GM19239 (cell line): ENCODE results near the gene CCDC183.
A peak's percentile ranks its signal among the peaks of the same experiment; 100 is the strongest.

Source experiments
- DNase-seq: peaks from one replicate; pipeline ENCODE4 v3.0.0; 2011; ENCODE audit warnings: low spot score; ENCODE audit not compliant: insufficient read length
- FAIRE-seq: peaks from 2 replicates; lab custom pipeline; 2011; peaks lifted over from hg19 to GRCh38; lab: Jason Lieb, UNC

Gene CCDC183

DNA sequence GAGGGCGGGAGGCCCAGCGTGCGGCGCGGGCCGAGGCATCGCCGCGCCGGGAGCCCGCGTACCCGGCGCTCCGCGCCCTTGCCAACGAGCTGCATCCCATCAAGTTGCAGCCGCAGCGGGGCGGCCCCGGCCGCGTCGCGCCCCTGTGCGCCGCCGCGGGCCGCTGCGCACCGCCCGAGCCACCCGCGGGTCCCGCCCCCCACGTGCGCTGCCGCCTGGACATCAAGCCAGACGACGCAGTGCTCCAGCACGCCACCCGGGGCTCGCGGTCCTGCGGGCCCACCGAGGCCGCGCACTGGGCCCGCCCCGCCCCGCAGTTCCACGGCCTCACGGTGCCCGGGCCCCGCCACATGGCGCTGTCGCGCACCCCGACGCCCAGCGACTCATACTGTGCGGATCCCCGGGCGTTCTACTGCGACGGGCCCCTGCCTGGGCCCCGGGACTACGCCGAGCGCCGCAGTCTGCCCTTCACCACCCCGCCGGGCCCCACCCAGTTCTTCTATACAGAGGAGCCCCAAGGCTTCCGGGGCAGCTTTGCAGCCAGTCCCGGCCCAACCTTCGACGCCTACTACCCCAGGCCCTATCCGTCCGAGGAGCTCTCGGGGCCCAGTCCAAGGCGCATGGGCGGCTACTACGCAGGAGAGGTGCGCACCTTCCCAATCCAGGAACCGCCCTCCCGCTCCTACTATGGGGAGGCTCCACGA lies 48.8 kb downstream of the CCDC183 start:
- FAIRE-seq (no peak), DNase-seq (no peak)

DNA sequence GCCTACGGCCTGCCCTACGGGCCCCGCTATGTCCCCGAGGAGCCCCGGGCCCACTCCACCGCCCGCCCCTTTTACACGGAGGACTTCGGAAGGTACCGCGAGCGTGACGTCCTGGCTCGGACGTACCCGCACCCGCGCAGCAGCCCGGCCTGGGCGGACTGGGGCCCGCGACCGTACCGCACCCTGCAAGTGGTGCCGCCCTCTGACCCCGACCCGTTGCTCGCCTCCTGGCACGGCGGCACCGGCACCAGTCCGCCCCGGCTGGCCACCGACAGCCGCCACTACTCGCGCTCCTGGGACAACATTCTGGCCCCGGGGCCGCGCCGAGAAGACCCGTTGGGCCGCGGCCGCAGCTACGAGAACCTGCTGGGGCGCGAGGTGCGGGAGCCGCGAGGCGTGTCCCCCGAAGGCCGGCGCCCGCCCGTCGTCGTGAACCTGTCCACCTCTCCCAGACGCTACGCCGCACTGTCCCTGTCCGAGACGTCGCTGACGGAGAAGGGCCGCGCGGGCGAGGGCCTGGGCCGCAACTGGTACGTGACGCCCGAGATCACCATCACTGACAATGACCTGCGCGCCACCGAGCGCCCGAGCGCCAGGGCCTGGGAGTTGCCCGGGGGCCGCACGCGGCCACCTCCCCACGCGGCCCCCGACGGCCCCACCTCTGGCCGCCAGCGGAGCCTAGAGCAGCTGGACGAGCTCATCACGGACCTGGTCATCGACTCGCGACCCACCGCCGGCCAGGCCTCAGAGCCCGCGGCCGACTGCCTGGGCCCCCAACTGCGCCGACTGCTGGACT lies 49.5 kb downstream of the CCDC183 start:
- FAIRE-seq (no peak), DNase-seq (no peak)

DNA sequence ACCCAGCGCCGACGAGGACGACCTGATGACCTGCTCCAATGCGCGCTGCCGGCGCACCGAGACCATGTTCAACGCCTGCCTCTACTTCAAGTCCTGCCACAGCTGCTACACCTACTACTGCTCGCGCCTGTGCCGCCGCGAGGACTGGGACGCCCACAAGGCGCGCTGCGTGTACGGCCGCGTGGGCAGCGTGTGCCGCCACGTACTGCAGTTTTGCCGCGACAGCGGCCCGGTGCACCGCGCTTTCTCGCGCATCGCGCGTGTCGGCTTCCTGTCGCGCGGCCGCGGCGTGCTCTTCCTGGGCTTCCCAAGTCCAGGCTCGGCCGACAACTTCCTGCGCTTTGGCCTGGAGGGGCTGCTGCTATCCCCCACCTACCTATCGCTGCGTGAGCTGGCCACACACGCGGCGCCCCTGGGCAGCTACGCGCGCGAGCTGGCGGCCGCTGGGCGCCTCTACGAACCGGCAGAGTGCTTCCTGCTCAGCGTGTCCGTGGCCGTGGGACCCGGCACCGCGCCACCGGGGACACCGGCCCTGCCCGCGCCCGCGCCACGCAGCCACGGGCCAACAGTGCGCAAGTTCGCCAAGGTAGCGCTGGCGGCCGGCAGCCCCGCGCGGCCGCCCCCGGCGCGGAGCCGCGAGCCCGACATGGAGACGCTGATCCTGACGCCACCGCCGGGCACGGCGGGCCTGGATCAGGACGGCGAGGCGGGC lies 50.4 kb downstream of the CCDC183 start:
- no peak for DNase-seq
- no peak for FAIRE-seq

DNA sequence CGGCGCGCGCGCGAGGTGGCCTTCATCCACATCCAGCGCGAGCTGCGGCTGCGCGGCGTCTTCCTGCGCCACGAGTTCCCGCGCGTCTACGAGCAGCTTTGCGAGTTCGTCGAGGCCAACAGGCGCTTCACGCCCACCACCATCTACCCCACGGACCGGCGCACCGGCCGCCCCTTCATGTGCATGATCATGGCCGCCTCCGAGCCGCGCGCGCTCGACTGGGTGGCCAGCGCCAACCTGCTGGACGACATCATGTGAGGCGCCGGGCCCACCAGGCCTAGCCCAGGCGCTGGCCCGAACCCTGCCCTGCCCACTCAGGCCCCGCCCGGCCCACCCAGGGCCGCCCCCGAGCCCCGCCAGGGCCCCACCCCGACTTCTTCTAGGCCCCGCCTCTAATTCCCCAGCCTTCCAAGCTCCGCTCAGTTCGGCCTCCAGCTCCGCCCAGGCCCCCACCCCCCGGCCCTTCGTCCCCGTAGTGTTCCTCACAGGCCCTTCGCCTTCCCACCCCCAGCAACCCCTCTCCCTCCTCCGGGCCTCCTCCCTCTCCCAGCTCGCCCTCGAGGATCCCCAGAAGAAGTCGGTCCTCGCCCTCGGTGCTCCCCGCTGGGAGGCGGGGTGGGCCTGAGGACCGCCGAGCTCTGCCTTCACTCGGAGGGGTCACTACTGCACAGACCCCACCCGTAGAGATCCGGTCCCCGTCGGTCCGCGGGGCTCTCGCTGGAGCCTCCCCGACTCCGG lies 51.1 kb downstream of the CCDC183 start:
- DNase-seq (no peak), FAIRE-seq (no peak)

DNA sequence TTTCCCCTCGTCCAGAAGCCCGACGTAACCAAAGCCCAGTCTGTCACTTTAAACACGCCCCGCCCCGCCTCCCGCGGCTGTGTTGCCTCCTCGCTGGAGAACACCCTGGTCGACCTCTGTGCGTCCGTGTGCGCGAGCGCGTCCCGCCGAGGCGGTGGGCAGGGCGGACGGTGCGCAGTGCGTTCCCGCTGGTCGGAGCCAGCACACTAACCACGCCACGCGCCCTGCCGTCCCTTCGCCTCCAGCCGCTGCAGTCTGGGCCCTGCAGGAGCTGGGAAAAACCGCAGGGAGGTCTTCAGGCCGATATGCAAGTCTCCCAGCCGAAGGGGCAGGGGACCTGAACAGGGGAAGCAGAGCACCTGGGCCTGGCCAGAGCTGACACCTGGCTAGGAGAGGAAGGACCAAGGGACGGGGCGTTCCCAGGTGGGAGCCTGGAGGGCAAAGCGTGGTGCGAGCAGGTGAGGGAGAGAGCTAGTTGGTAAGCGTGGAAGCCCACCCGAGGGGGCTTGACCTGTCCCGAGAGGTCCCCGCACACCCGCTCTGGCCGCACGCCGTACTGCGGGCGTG lies 51.8 kb downstream of the CCDC183 start:
- DNase-seq: peak; percentile 91
- FAIRE-seq: peak; percentile 91

DNA sequence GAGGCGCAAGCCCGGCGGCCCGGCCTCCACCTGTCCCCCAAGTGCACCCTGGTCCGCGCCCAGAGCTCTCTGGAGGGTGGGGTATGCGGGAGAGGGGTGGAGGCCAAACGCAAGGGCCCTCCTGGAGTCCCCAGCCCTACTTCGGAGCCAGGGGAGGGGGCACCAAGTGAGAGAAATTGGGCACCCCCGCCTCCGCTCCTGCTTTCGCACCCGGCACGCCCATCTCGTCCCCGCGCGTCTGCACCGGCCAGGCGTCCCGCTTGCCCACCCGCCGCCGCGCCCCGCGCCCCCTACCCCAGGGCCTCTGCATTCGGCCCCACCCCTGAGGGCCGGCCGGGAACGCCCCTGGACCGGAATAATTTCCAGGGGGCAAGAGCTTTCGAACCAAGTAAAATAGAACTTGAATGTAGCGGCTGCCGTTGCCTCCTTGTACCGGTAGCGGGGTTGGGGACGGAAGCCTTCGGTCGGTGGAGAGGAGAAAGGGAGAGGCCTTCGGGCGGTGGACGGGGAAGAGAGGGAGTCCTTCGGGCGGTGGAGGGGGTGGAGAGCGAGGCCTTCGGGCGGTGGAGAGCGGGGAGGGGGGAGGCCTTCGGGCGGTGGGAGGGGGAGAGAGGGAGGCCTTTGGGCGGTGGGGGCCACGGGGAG lies 52.4 kb downstream of the CCDC183 start:
- FAIRE-seq: no peak

DNA sequence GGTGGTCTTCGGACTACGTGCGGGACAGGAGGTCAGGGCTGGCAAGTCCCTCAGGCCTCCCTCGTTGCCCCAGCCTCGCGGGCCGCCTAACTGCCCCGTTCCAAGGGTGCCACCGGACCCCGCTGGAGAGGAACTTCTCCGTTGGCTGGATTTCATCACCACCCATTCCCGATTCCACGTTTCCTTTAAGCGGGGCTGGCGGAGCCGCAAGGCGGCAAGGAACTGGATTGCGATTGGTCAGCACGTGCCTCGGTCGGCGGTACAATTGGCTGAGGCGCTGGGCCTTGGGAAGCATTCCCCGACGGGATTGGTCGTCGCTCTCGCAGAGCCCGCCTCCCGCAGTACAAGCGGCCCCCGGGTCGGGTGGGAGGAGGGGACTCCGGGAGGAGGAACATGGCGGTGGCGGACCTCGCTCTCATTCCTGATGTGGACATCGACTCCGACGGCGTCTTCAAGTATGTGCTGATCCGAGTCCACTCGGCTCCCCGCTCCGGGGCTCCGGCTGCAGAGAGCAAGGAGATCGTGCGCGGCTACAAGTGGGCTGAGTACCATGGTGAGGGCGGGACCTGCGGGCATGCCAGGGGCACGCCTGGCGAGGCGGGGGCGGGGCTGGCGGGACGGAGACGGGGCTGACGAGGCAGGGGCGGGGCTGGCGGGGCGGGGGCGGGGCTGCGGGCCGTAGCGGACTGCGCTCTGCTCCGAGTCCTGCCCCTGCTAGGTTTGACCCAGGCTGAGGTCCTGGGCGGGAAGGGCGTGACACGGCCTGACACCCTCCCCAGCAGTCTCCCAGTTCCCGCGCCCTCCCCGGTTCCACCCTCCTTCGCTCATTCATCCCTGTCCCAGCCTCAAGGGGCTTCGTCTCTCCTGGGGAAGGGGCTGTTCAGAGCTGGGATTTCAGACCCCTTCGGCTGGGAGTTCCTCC lies 53.2 kb downstream of the CCDC183 start, which contains the start of gene PHPT1:
TSS of gene PHPT1 (plus strand) at position 372 of the 922 bp plus-strand sequence. CDS start at position 394, 22 bp downstream.
- peak; percentile 99 for DNase-seq
- peak; percentile 100 for FAIRE-seq

More for the DNA sequence above, 52.4 kb downstream of the CCDC183 start:
- peak; percentile 57 for DNase-seq

DNA sequence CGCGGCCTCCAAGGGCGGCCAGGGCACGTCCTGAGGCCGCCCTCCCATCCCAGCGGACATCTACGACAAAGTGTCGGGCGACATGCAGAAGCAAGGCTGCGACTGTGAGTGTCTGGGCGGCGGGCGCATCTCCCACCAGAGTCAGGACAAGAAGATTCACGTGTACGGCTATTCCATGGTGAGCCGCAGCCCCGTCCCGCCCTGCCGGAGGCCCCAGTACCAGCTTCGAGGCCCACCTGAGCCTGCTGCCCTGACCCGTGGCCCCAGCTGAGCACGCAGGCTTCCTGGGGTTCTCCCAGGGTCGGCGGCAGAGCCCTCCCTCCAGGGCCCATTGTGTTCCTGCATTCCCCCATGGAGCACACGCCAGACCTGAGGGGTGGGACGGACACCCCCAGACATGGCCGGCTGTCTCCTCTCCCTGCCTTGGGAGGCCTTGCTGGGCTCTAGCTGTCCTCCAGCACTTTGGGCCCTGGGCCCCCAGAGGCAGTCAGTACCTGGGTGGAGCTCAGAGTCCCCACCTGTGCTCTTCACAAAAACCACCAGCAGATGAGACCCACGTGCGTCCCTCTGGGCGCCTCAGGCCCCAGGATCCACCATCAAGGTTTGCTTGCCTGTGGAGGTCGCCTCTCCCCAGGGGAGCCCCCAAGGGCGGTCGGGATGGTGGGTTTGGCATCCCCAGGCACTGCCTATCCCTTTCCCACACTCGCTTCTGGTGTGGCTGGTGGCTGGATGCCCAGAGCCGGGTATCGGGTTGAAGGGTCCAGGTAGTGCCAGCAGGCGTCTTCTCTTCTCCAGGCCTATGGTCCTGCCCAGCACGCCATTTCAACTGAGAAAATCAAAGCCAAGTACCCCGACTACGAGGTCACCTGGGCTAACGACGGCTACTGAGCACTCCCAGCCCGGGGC lies 54.1 kb downstream of the CCDC183 start:
- DNase-seq: no peak
- FAIRE-seq: no peak

DNA sequence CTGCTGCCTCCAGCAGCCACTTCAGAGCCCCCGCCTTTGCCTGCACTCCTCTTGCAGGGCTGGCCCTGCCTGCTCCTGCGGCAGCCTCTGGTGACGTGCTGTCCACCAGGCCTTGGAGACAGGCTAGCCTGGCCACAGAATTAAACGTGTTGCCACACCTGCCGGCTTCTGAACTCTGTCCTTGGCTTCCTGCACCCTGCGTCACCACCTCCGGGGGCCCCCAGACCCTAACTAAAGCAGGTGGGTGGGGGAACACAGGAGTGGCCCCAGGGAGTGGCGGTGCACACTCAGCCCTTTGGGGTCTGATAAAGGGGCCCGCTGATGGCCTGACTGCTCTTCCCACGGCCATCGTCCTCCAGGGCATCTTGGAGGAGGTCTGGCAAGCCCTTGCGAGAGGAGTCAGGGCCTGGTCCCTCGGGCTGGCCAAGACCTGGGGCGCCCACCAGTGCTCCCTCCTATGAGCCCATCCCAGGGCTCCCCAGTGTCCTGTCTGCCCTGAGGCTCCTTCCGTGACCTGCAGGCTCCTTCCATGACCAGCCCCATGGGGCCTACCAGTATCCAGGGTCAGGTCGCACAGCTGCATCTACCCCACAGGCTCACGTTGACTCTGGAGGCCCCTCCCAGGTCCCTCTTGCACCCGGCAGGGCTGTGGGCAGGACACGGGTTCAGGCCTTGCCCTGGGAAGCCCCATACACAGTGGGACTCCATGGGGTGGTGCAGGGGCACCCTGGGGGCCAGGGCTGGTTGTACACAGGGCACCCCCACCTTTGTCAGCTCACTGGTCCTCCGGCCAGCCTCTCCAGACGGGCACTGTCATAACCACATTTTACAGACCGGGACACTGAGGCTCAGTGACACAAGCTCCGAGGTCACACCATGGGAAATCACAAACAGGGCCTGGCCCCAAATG lies 55.0 kb downstream of the CCDC183 start:
- DNase-seq: no peak
- FAIRE-seq: no peak

DNA sequence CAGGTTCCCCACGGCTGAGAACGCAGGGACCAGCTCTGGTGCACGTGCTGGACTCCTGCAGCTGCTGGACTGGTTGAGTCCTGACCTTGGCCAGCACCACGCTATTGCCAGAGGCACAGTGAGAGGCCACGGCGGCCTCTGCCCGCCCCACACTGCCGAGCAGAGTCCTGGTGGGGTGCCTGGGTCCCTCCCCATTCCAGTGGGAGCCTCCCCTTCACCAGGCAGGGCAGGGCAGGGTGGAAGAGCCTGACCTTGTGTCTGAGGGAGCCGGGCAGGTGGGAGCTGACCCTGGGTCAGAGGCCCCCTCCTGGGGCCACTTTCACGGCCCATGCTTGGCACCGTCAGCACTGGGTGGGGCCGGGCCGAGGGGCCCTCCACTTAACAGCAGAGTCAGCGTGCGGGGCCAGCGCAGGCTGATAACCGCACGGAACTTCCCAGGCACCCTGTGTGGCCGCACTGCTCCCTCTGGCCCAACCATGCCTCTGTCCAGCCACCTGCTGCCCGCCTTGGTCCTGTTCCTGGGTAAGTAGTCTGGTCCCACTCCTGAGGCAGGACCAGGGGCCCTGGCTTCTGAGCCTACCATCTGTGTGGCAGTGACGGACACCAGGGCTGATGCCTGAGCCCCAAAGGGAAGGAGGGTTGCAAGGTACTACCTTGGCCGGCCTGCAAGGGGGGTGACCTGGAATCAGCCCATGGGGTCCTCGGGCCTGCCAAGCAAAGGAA lies 56.0 kb downstream of the CCDC183 start, which contains the start of gene MAMDC4:
TSS of gene MAMDC4 (plus strand) at position 406 of the 723 bp plus-strand sequence. CDS start at position 477, 71 bp downstream.
- FAIRE-seq (no peak), DNase-seq (no peak)

DNA sequence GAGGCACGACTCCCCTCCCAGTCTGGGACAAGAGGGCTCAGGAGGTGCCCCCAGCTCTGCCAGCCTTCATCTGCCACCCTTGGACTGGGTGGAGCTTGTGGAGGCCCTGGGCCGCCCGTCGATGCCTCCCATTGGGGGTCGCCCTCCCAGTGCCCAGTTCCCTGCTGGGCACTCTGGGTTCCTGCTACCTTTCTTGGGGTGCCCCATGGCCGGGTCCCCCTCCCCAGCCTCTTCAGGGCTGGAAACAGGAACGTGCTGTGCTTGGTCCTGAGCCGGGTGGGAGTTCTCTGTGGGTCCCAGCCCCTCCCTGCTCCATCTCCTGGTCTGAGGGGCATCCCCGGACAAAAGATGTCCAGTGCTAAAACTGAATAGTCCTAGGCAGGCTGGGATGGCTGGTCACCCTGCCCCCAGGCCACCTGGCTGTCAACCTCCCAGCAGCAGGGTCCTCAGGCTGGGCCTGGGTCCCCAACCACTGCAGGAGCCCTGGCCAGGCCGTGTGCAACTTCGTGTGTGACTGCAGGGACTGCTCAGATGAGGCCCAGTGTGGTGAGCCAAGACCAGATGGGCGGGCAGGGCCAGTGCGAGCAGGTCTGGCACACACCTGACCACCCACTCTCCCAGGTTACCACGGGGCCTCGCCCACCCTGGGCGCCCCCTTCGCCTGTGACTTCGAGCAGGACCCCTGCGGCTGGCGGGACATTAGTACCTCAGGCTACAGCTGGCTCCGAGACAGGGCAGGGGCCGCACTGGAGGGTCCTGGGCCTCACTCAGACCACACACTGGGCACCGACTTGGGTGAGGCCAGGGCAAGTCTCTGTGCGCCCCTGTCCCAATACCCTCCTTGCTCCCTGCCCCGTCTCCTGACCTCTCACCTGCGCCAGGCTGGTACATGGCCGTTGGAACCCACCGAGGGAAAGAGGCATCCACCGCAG lies 56.8 kb downstream of the CCDC183 start:
- FAIRE-seq (no peak), DNase-seq (no peak)

DNA sequence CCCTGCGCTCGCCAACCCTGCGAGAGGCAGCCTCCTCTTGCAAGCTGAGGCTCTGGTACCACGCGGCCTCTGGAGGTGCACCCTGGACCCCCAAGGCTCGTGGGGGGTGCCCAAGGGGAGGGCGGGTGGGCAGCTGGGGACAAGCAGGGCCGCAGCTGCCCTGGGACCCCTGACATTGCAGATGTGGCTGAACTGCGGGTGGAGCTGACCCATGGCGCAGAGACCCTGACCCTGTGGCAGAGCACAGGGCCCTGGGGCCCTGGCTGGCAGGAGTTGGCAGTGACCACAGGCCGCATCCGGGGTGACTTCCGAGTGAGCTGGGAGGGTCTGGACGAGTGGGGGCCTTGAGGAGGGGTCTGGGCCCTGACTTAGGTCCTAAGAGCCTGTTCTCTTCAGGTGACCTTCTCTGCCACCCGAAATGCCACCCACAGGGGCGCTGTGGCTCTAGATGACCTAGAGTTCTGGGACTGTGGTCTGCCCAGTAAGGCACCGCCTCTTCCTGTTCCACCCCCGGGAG lies 57.5 kb downstream of the CCDC183 start:
- DNase-seq: no peak
- FAIRE-seq: no peak

DNA sequence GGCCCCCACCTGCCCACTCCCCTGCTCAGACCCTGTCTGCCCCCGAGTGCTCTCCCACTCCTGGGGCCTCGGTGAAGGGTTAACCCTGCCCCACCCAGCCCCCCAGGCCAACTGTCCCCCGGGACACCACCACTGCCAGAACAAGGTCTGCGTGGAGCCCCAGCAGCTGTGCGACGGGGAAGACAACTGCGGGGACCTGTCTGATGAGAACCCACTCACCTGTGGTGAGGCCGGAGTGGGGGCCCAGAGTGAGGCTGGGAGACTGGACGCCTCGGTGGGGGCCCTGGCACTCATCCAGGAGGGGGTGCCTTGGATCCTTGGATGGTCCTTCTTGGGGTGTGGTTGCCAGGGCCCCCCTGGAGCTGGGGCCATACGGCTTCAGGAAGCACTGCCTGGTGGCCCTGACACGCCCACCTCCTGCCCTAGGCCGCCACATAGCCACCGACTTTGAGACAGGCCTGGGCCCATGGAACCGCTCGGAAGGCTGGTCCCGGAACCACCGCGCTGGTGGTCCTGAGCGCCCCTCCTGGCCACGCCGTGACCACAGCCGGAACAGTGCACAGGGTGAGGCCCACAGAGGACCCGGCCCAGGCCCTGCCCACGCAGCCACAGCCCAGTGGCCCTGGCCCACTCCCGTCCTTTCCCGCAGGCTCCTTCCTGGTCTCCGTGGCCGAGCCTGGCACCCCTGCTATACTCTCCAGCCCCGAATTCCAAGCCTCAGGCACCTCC lies 58.1 kb downstream of the CCDC183 start:
- DNase-seq (no peak), FAIRE-seq (no peak)
